Duodenal mucosa (tissue), 2 donors: ENCODE data around the gene FBXO34.

Experiments
- H3K27ac ChIP-seq: one replicate; pipeline ENCODE4 v1.7.0; 2013; ENCODE audit warnings: low read depth, low read length
- H3K27me3 ChIP-seq, 2 donors: one replicate each; pipeline ENCODE4 v1.7.0; 2013; ENCODE audit warnings: low read length in 2 of 2, control low read depth in 1 of 2; ENCODE audit not compliant: insufficient read depth in 2 of 2, control insufficient read depth in 1 of 2
- H3K36me3 ChIP-seq, 2 donors: one replicate each; pipeline ENCODE4 v1.7.0; 2013; ENCODE audit warnings: low read length in 2 of 2, control low read depth in 1 of 2; ENCODE audit not compliant: insufficient read depth in 2 of 2, control insufficient read depth in 1 of 2
- H3K4me1 ChIP-seq, 2 donors: one replicate each; pipeline ENCODE4 v1.7.0; 2013; ENCODE audit warnings: low read length in 2 of 2, control low read depth in 1 of 2; ENCODE audit not compliant: insufficient read depth in 2 of 2, control insufficient read depth in 1 of 2
- H3K4me3 ChIP-seq, 2 donors: one replicate each; pipeline ENCODE4 v1.7.0; 2013; ENCODE audit warnings: low read length in 2 of 2, low read depth in 1 of 2
- H3K9ac ChIP-seq, 2 donors: one replicate each; pipeline ENCODE4 v1.7.0; 2013; ENCODE audit warnings: low read length in 2 of 2, low read depth in 1 of 2
- H3K9me3 ChIP-seq, 2 donors: one replicate each; pipeline ENCODE4 v1.7.0; 2013; ENCODE audit warnings: low read length in 2 of 2, control low read depth in 1 of 2; ENCODE audit not compliant: control insufficient read depth in 1 of 2

The FBXO34 gene

DNA sequence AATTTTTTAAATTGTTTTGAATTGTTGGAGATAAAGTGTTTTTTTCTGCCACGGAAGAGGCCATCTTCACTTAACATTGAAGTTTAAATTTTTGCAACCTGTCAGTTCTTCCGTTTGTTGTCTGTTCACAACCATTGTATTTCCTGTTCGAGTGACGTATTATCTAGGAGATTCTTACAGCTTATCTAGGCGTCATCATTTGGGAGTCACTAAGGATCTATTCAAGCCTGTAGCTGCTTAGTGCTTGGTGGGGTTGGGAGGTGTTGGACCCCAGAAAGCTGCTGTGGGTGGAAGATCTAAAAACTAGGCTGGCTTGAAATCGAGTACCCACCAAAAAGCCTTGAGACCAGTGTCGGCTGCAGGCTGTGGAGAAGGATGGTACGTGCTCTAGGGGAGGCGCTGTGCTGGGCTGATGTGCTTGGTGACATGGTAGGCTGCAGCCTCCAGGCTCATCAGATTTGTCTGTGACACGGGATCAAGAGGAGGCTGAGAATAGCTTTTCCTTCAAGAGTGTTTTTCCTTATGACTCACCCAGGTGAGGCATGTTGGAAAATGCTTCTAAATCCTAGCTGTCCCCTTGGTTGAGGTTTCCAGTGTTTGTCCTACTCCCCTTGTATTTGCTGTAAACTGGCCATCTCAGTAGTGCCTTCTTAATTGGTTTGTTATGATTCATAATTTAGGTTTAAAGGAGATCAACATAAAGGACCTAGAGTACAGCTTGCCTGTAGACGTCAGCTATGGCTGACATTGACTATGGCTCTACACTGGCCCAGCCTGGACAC is 82.7 kb downstream of the FBXO34 start:
- Histone ChIP-seq H3K27ac (no peak overlapping the region), H3K4me1 (peaks cover 4 to 8% of the 10 kb centered on the region in 2 donors), H3K36me3 (peaks cover 4 to 40% of the 10 kb centered on the region in 2 donors), H3K4me3 (no peak overlapping the region), H3K9ac (no peak overlapping the region), H3K9me3 (no peaks in the 10 kb centered on the region), H3K27me3 (no peaks in the 10 kb centered on the region)

DNA sequence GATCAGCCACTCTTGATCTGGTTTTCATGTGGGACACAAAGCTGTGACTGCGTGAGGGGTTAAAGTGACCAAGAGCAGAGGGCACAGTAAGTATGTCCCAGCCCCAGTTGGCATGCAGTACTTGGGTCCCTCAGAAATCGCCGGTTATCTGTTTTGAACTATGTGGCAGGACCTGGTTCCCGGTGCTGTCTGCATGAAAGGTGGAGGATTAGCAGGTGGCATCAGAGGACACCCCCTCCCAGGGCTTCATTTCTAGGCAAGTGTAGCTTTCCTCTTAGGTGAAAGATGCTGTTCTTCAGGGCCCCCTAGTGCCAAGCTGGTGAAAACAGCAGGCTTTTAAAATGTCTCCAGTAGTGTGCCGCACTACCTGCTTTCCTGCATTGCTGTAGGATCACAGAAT is 83.3 kb downstream of the FBXO34 start:
- no peak overlapping the region for H3K27ac ChIP-seq
- H3K9ac ChIP-seq = no peak overlapping the region
- peaks cover 4 to 40% of the 10 kb centered on the region in 2 donors for H3K36me3 ChIP-seq
- peaks cover 0 to 1% of the 10 kb centered on the region in 2 donors for H3K4me1 ChIP-seq
- no peak overlapping the region for H3K4me3 ChIP-seq
- no peaks in the 10 kb centered on the region for H3K27me3 ChIP-seq
- H3K9me3 ChIP-seq = no peaks in the 10 kb centered on the region

DNA sequence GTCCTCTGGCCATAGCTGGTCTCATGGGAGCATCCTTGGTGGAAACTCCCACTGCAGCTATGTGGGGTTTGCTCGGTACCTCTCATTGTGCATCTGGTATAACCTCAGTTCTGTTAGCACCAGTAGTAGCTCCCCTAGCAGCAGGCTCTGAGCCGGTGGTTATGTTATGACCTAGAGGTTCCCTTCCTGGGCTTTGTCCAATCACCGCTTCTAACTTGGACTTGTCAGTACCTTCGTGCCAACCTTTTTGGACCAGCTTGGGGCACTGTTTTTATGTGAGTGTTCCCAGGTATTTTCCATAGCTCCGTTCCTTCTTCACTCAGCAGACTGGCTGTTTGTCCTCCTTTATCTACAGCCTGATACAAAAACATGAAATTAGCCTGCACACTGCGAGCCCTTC is 84.7 kb downstream of the FBXO34 start:
- Histone ChIP-seq H3K27me3 (no peaks in the 10 kb centered on the region), H3K9ac (no peak overlapping the region), H3K36me3 (peaks cover 1 to 33% of the 10 kb centered on the region in 2 donors), H3K9me3 (no peaks in the 10 kb centered on the region), H3K27ac (no peak overlapping the region), H3K4me3 (no peak overlapping the region), H3K4me1 (no peaks in the 10 kb centered on the region)

DNA sequence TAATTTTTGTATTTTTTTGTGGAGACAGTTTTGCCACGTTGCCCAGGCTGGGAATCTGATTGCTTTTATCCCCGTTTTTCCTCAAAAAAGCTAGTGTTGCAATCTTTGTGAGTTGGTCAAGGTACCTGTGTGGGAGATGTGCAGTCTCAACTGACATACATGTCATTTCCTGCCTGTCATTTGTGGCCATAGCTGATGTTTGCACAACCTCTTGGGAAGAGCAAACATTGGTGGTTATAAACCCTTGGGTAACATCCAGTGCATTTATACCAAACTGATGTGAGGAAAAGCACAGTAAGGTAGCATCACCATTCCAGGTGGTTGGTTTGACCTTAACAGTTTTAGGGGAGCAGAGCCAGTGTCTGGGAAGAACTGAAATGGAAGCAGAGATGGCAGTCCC is 85.7 kb downstream of the FBXO34 start:
- H3K9ac ChIP-seq = no peak overlapping the region
- H3K27me3 ChIP-seq = no peaks in the 10 kb centered on the region
- no peaks in the 10 kb centered on the region for H3K9me3 ChIP-seq
- H3K4me1 ChIP-seq = no peaks in the 10 kb centered on the region
- H3K36me3 ChIP-seq = peaks cover 0 to 23% of the 10 kb centered on the region in 2 donors
- no peak overlapping the region for H3K4me3 ChIP-seq
- no peak overlapping the region for H3K27ac ChIP-seq

DNA sequence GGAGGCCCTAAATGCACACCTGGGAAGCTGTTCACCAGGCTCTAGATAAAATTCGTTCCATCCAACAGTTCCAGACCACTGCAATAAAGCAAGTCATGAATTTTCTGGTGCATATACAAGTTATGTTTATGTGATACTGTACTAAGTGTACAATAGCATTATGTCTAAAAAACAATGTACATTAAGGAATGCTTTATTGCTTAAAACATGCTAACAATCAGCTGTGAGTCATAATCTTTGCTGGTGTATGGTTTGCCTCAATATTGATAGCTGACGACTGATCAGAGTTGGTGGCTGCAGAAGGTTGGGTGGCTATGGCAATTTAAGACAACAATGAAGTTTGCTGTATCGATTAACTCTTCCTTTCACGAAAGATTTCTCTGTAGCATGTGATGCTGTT is 88.1 kb downstream of the FBXO34 start:
- no peak overlapping the region for H3K4me3 ChIP-seq
- H3K9me3 ChIP-seq = no peaks in the 10 kb centered on the region
- no peak overlapping the region for H3K9ac ChIP-seq
- no peak overlapping the region for H3K27ac ChIP-seq
- no peaks in the 10 kb centered on the region for H3K27me3 ChIP-seq
- peaks cover 0 to 14% of the 10 kb centered on the region in 2 donors for H3K36me3 ChIP-seq
- H3K4me1 ChIP-seq = no peaks in the 10 kb centered on the region

DNA sequence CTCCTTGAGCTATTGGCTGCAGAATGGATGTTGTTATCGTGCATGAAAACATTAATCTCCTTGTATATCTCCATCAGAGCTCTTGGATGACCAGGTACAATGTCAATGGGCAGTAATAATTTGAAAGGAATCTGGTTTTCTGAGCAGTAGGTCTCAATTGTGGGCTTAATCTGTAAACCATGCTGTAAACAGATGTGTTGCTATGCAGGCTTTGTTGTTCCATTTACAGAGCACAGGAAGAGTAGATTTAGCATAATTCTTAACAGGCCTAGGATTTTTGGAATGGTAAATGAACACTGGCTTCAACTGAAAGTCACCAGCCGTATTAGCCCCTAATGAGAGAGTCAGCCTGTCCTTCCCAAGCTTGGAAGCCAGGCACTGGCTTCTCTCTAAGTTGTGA is 90.0 kb downstream of the FBXO34 start:
- Histone ChIP-seq H3K9me3 (no peaks in the 10 kb centered on the region), H3K9ac (no peak overlapping the region), H3K4me1 (no peaks in the 10 kb centered on the region), H3K27me3 (no peaks in the 10 kb centered on the region), H3K36me3 (peaks cover 5% of the 10 kb centered on the region in 2 donors), H3K27ac (no peak overlapping the region), H3K4me3 (no peak overlapping the region)

DNA sequence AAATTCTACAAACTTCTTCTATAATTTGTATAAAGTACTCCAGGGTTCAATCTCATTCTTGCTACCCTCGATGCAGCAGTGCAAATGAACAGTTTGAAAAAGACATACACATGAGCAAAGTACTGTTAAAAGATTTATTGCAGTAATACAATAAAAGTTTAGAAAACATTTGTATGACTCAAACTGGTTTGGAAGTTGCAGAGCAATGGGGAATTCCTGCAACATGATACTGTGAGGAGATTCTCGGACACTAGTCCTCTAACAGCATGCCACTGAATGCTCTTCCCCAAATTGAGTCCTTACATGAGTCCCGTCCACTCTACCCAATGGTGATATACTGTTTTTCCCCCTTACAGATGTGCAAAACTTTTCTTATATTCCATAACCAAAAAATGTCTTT is 95.0 kb downstream of the FBXO34 start:
- peaks cover 11 to 12% of the 10 kb centered on the region in 2 donors for H3K36me3 ChIP-seq
- H3K4me3 ChIP-seq = no peak overlapping the region
- H3K9me3 ChIP-seq = no peaks in the 10 kb centered on the region
- no peak overlapping the region for H3K9ac ChIP-seq
- no peaks in the 10 kb centered on the region for H3K27me3 ChIP-seq
- H3K27ac ChIP-seq = no peak overlapping the region
- H3K4me1 ChIP-seq = no peaks in the 10 kb centered on the region

DNA sequence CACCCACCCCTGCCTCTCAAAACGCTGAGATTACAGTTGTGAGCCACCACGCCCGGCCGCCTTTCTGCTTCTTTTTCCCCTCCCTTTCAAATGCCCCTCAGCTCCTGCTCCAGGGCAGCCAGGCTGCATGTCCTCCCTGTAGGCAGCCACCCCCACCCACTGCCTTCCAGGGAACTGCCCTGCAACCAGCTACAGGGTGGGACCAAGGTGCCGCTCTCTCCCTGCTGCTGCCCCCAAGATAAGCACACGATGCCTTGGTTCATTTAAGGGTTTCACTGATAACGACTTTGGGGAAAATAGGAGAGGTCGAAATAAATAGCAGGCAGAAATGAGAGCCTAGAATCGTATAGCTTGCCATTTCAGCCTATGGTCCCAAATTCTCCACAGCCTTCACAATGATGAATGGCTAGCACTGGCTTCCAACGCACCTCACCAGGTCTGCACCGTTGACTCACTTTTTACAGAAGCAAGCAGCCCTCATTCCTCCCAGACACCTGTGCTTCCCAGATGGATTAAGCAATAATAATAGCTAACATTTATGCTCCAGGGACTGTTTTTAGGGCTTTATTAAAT is 99.7 kb downstream of the FBXO34 start:
- Histone ChIP-seq H3K4me3 (no peak overlapping the region), H3K36me3 (peaks cover 6 to 12% of the 10 kb centered on the region in 2 donors), H3K4me1 (no peaks in the 10 kb centered on the region), H3K27me3 (no peaks in the 10 kb centered on the region), H3K9me3 (no peaks in the 10 kb centered on the region), H3K9ac (no peak overlapping the region), H3K27ac (no peak overlapping the region)

DNA sequence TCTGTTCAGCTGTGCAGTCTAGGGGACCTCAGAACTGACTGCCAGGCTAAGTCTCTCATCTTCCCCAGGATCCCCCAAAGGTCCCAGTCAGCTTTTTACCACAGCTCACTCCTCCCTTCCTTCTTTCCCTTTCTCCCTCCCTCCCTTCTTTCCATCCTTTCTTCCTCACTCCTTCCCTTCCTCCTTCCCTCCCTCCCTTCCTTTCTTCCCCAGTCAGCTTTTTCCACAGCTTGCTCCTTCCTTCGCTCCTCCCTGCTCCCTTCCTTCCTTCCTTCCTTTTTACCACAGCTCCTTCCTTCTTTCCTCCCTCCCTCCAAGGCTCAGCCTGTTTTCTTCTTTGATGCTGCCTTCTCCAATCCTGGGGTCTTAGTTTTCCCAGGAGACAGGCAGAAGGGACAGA is 101.2 kb downstream of the FBXO34 start:
- Histone ChIP-seq H3K27ac (no peak overlapping the region), H3K4me3 (no peak overlapping the region), H3K27me3 (no peaks in the 10 kb centered on the region), H3K9ac (no peak overlapping the region), H3K4me1 (no peaks in the 10 kb centered on the region), H3K9me3 (no peaks in the 10 kb centered on the region), H3K36me3 (peaks cover 13 to 25% of the 10 kb centered on the region in 2 donors)

DNA sequence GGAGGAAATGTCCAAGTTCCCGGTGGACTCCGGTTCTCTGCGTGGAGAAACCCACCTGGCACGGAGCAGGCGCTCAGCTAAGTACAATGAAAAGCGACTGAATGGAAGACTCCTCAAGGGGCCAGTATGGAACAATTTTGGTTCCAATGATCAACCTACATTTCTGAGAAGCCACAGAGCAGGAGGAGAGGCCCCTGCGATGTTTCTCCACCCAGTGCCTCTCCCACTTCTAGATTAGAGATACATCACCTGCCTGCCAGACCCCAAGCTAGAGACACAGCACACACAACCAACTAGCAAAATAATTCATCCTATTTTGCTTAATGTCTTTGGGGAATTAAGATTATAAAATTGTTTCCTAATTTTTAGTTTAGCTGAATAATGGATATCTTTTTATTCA is 101.6 kb downstream of the FBXO34 start:
- no peaks in the 10 kb centered on the region for H3K27me3 ChIP-seq

More for the DNA sequence above, 101.6 kb downstream of the FBXO34 start:
- no peak overlapping the region for H3K9ac ChIP-seq
- H3K4me1 ChIP-seq = no peaks in the 10 kb centered on the region
- H3K4me3 ChIP-seq = no peak overlapping the region
- H3K27ac ChIP-seq = no peak overlapping the region
- no peaks in the 10 kb centered on the region for H3K9me3 ChIP-seq
- H3K36me3 ChIP-seq = peaks cover 13 to 28% of the 10 kb centered on the region in 2 donors
